B cell (primary cell): Measurements from ENCODE around the gene GOLIM4. TPM values are rescaled to one million over a fixed set of nuclear protein-coding genes. Genes with fewer than 3 reads are reported as not detected.

Source experiments
- ATAC-seq: fragments of 200-7000 bp; cut with Tn5 transposase; one replicate; pipeline ENCODE4 v1.10.0; 2021; ENCODE audit warnings: low read depth, mild to moderate bottlenecking, moderate number of reproducible peaks, moderate library complexity
- CTCF ChIA-PET: fragments of 350-600 bp; sonication (Branson Sonifier 250); formaldehyde crosslinking; loops from one replicate; lab custom pipeline; 2021; ENCODE audit warnings: antibody characterized with exemption, inconsistent platforms; lab: Charles Lee
- POLR2A ChIA-PET: fragments of 350-600 bp; sonication (Branson Sonifier 250); formaldehyde crosslinking; loops from one replicate; lab custom pipeline; 2021; ENCODE audit warnings: antibody characterized with exemption; lab: Charles Lee
- DNase-seq: peaks from one replicate; pipeline ENCODE4 v3.0.0; 2013
- H2AFZ ChIP-seq: 2 replicates; pipeline ENCODE4 v1.6.1; 2012; ENCODE audit warnings: mild to moderate bottlenecking, low read depth, low read length; ENCODE audit not compliant: insufficient read depth, poor library complexity, severe bottlenecking
- H3K27ac ChIP-seq, 2 donors: 1 replicate in 1 of 2; 2 replicates in 1 of 2; pipeline ENCODE4 v1.5.1; 2012 to 2013; ENCODE audit warnings: low read length in 2 of 2, mild to moderate bottlenecking in 2 of 2, moderate library complexity in 1 of 2
- H3K27me3 ChIP-seq, 4 experiments: fragments of 200-600 bp in 1 of 4; sonication (generic) in 1 of 4; replicated peaks in 1 of 4; 1 replicate in 2 of 4; 2 replicates in 2 of 4; pipeline versions ENCODE4 v1.6.1 to v1.7.0; 2013 to 2016; ENCODE audit warnings: low read length in 3 of 4, mild to moderate bottlenecking in 2 of 4, mixed read lengths in 1 of 4, moderate library complexity in 1 of 4; ENCODE audit not compliant: insufficient read depth in 4 of 4, control insufficient read depth in 3 of 4; ENCODE audit errors: control extremely low read depth in 1 of 4
- H3K36me3 ChIP-seq, 2 experiments: replicated peaks in 1 of 2; 1 replicate in 1 of 2; 2 replicates in 1 of 2; pipeline versions ENCODE4 v1.6.1 to v1.7.1; 2013; ENCODE audit warnings: low read length in 1 of 2; ENCODE audit not compliant: insufficient read depth in 2 of 2, control insufficient read depth in 1 of 2; ENCODE audit errors: control extremely low read depth in 1 of 2, extremely low read depth in 1 of 2
- H3K4me1 ChIP-seq, 2 donors: fragments of 200-600 bp in 1 of 2; sonication (generic) in 1 of 2; 1 replicate in 1 of 2; 2 replicates in 1 of 2; pipeline versions ENCODE4 v1.5.1 to v1.6.1; 2013 to 2017; ENCODE audit warnings: low read length in 2 of 2; ENCODE audit not compliant: control insufficient read depth in 2 of 2, insufficient read depth in 2 of 2
- H3K4me2 ChIP-seq: replicated peaks from 2 replicates; pipeline ENCODE3; 2012; ENCODE audit warnings: mild to moderate bottlenecking, low read depth, low read length; ENCODE audit not compliant: poor library complexity, severe bottlenecking
- H3K4me3 ChIP-seq, 5 experiments: fragments of 200-600 bp in 1 of 5; sonication (generic) in 1 of 5; 1 replicate in 3 of 5; 2 replicates in 2 of 5; pipeline versions ENCODE4 v1.5.1 to v1.7.0; 2011 to 2016; ENCODE audit warnings: low read length in 4 of 5, mild to moderate bottlenecking in 4 of 5, low read depth in 2 of 5, control low read depth in 1 of 5, moderate library complexity in 1 of 5; ENCODE audit not compliant: insufficient read depth in 1 of 5; ENCODE audit errors: control extremely low read depth in 1 of 5, extremely low read depth in 1 of 5
- H3K79me2 ChIP-seq: fragments of 200-600 bp; sonication (generic); one replicate; pipeline ENCODE4 v1.6.0; 2016; ENCODE audit warnings: low read length; ENCODE audit not compliant: control insufficient read depth, insufficient read depth
- H3K9ac ChIP-seq: fragments of 200-600 bp; sonication (generic); 2 replicates; pipeline ENCODE4 v1.6.1; 2017; ENCODE audit warnings: mild to moderate bottlenecking, low read length, moderate library complexity
- H3K9me3 ChIP-seq, 3 donors: one replicate each; pipeline versions ENCODE4 v1.6.1 to v1.7.1; 2013; ENCODE audit warnings: low read length in 2 of 3; ENCODE audit not compliant: control insufficient read depth in 2 of 3, insufficient read depth in 1 of 3; ENCODE audit errors: control extremely low read depth in 1 of 3
- H4K20me1 ChIP-seq: 2 replicates; pipeline ENCODE4 v1.6.0; 2012; ENCODE audit warnings: mild to moderate bottlenecking, low read length; ENCODE audit not compliant: insufficient read depth, control insufficient read depth, poor library complexity, severe bottlenecking
- H3K27ac Mint-ChIP-seq: one replicate; pipeline ENCODE4 v1.8.0; 2021; ENCODE audit warnings: mixed read lengths
- H3K27me3 Mint-ChIP-seq: one replicate; pipeline ENCODE4 v1.8.0; 2021; ENCODE audit warnings: mixed read lengths
- H3K4me1 Mint-ChIP-seq: one replicate; pipeline ENCODE4 v1.8.0; 2021; ENCODE audit warnings: mixed read lengths
- H3K4me3 Mint-ChIP-seq: one replicate; pipeline ENCODE4 v1.8.0; 2021; ENCODE audit warnings: mixed read lengths
- H3K9me3 Mint-ChIP-seq: one replicate; pipeline ENCODE4 v1.8.0; 2022; ENCODE audit warnings: mixed read lengths; ENCODE audit not compliant: insufficient read depth
- EZH2 ChIP-seq: IDR thresholded peaks from 2 replicates; pipeline ENCODE4 v1.6.1; 2012; ENCODE audit warnings: borderline replicate concordance, low read depth, mild to moderate bottlenecking, moderate library complexity, low read length; ENCODE audit not compliant: insufficient read depth, poor library complexity, severe bottlenecking
- WGBS: methylation state at CpG from one replicate; pipeline ENCODE4 v1.1.5; 2013; ENCODE audit warnings: missing lambda C conversion rate; ENCODE audit not compliant: insufficient coverage; 5-methylcytosine and 5-hydroxymethylcytosine counted together
- intact Hi-C: fragments of 100-400 bp; cut with micrococcal nuclease; formaldehyde crosslinking; loops from one replicate; pipeline ENCODE4 v1.10.0; 2022
- polyA plus RNA-seq: library from polyadenylated mRNA; depleted of rRNA; stranded (reverse); fragments of >200 nt; gene quantifications from 2 replicates; pipeline ENCODE4 v1.2.3, GENCODE V29; 2012
- total RNA-seq, 2 donors: library from RNA; stranded (reverse); fragments of 120-200 nt in 1 of 2; gene quantifications; 1 replicate in 1 of 2; 2 replicates in 1 of 2; pipeline versions ENCODE4 v1.2.3 to v1.2.4, GENCODE V29; 2013 to 2022
- TF ChIP-seq, protein P1 (sequence below): fragments of 200-600 bp; IDR thresholded peaks from one replicate; pipeline ENCODE4 v1.8.0; 2022; ENCODE audit warnings: antibody characterized with exemption, mild to moderate bottlenecking

Gene GOLIM4
- total and polyA plus RNA-seq, 2 donors (not counting 1 experiment from before 2014, with no cell fraction given) = 2.5 to 9.3 TPM

DNA sequence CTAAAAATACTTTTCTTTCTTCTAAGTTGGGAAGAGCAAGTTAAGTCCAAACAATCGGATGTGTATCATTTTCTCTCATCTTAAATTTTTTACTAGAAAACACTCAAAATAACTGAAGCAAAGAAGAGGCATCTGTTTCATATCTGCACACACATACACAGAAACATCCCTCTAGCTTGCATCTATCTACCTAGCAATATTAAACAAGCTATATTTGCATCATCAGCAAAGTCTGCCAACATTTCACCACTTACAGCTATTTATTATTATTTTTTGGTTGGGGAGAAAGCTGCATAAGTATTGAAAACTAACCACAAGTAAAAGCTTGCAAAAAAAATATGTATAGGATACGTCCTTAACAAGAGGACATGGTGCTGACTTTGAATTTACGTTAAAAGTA is 1.9 kb downstream of the GOLIM4 start:
- no peak overlapping the region for H2AFZ ChIP-seq
- CTCF ChIA-PET = interaction anchor here (1.4 kb wide), 1 partner anchor 72 kb away, joined by 4 read pairs; no protein-coding TSS in a partner anchor
- peaks cover 6% of the 10 kb centered on the region for H4K20me1 ChIP-seq
- peaks cover 9 to 11% of the 10 kb centered on the region in 2 donors for H3K4me1 ChIP-seq
- H3K79me2 ChIP-seq = peaks cover 16% of the 10 kb centered on the region
- H3K9me3 Mint-ChIP-seq = no peaks in the 10 kb centered on the region
- no peaks in the 10 kb centered on the region for H3K27me3 ChIP-seq
- ATAC-seq (no peak), DNase-seq (no peak)
- POLR2A ChIA-PET = no interaction called here
- no peaks in the 10 kb centered on the region for H3K9me3 ChIP-seq
- H3K4me3 Mint-ChIP-seq = no peak overlapping the region
- no peak overlapping the region for H3K4me2 ChIP-seq
- no peak overlapping the region for H3K27ac Mint-ChIP-seq
- no peak overlapping the region for H3K27ac ChIP-seq
- no peaks in the 10 kb centered on the region for H3K36me3 ChIP-seq
- WGBS = no CpG with 5 or more reads among the region's 3 CpGs
- peaks cover 20% of the 10 kb centered on the region for H3K4me1 Mint-ChIP-seq
- TF ChIP-seq, protein P1, sequence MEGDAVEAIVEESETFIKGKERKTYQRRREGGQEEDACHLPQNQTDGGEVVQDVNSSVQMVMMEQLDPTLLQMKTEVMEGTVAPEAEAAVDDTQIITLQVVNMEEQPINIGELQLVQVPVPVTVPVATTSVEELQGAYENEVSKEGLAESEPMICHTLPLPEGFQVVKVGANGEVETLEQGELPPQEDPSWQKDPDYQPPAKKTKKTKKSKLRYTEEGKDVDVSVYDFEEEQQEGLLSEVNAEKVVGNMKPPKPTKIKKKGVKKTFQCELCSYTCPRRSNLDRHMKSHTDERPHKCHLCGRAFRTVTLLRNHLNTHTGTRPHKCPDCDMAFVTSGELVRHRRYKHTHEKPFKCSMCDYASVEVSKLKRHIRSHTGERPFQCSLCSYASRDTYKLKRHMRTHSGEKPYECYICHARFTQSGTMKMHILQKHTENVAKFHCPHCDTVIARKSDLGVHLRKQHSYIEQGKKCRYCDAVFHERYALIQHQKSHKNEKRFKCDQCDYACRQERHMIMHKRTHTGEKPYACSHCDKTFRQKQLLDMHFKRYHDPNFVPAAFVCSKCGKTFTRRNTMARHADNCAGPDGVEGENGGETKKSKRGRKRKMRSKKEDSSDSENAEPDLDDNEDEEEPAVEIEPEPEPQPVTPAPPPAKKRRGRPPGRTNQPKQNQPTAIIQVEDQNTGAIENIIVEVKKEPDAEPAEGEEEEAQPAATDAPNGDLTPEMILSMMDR = no peak
- no peak for TF ChIP-seq EZH2
- intact Hi-C loops = loop anchor here (2.0 kb wide), 1 partner anchor 47 kb away; no protein-coding TSS in a partner anchor
- H3K4me3 ChIP-seq = no peak overlapping the region
- H3K9ac ChIP-seq = no peak overlapping the region
- H3K27me3 Mint-ChIP-seq = no peaks in the 10 kb centered on the region

DNA sequence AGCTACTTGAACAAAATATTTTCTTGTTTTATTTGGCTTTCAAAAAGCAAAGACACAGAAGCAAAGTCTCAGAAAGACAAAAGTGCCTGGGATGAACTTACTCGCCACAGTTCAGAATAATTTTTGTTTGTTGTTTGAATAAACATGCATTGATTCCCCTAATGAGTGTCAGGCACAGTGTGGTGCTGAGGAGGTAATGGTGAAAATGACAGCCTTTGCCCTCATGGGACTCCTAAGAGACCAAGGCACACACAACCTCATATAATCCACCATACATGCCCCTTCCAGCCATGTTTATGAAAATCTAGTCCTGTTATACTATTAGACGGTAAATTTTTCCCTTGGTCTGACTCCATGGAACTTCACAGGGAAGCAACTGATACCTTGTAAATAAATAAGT is 2.5 kb downstream of the GOLIM4 start:
- CTCF ChIA-PET = no interaction called here
- no peak overlapping the region for H3K4me2 ChIP-seq
- intact Hi-C loops = no loop called here
- TF ChIP-seq, protein P1 = no peak
- TF ChIP-seq EZH2 = no peak
- ATAC-seq (no peak), DNase-seq (no peak)
- H3K4me3 ChIP-seq = no peak overlapping the region
- H3K4me1 ChIP-seq = peaks cover 9 to 11% of the 10 kb centered on the region in 2 donors
- no peak overlapping the region for H3K4me3 Mint-ChIP-seq
- no peak overlapping the region for H2AFZ ChIP-seq
- POLR2A ChIA-PET = no interaction called here
- H3K9me3 ChIP-seq = no peaks in the 10 kb centered on the region
- peaks cover 17% of the 10 kb centered on the region for H3K79me2 ChIP-seq
- no CpG with 5 or more reads among the region's 2 CpGs for WGBS
- no peak overlapping the region for H3K27ac ChIP-seq
- no peak overlapping the region for H3K9ac ChIP-seq
- no peaks in the 10 kb centered on the region for H3K36me3 ChIP-seq
- H3K4me1 Mint-ChIP-seq = peaks cover 24% of the 10 kb centered on the region
- no peaks in the 10 kb centered on the region for H3K27me3 Mint-ChIP-seq
- peaks cover 6% of the 10 kb centered on the region for H4K20me1 ChIP-seq
- no peaks in the 10 kb centered on the region for H3K9me3 Mint-ChIP-seq
- no peak overlapping the region for H3K27ac Mint-ChIP-seq
- H3K27me3 ChIP-seq = no peaks in the 10 kb centered on the region
